Lower leg skin (tissue), 3 donors: ENCODE results near the gene LLGL1.

Experiments used
- CTCF ChIP-seq, 3 donors: fragments of 450-650 bp; IDR thresholded peaks; one replicate each; pipeline ENCODE4 v1.5.1; 2016; ENCODE audit warnings: antibody characterized with exemption in 3 of 3, mild to moderate bottlenecking in 3 of 3, moderate library complexity in 2 of 3
- POLR2A ChIP-seq, 2 donors: fragments of 450-650 bp; IDR thresholded peaks; one replicate each; pipeline ENCODE4 v1.6.1; 2016 to 2017; ENCODE audit warnings: antibody characterized with exemption in 2 of 2, mild to moderate bottlenecking in 1 of 2, moderate library complexity in 1 of 2

GRCh38 chr17:18267366-18267765, 41.9 kb downstream of the LLGL1 start:
- no peak for TF ChIP-seq CTCF (IDR thresholded peaks at IDR 0.05)
- no peak for TF ChIP-seq POLR2A (IDR thresholded peaks at IDR 0.05)
